Hypothalamus (tissue), 51 donors: ENCODE results near the gene IGF1R.
"Not testable (repeated sequence)": the region's sequence is repeated elsewhere in the genome, so short reads cannot be mapped to it uniquely, and the experiment has no call there.

Source experiments
- DNase-seq, 51 donors: peaks; one replicate each; lab custom pipeline; 2025; lab: John Stamatoyannopoulos, UW

Gene IGF1R

DNA sequence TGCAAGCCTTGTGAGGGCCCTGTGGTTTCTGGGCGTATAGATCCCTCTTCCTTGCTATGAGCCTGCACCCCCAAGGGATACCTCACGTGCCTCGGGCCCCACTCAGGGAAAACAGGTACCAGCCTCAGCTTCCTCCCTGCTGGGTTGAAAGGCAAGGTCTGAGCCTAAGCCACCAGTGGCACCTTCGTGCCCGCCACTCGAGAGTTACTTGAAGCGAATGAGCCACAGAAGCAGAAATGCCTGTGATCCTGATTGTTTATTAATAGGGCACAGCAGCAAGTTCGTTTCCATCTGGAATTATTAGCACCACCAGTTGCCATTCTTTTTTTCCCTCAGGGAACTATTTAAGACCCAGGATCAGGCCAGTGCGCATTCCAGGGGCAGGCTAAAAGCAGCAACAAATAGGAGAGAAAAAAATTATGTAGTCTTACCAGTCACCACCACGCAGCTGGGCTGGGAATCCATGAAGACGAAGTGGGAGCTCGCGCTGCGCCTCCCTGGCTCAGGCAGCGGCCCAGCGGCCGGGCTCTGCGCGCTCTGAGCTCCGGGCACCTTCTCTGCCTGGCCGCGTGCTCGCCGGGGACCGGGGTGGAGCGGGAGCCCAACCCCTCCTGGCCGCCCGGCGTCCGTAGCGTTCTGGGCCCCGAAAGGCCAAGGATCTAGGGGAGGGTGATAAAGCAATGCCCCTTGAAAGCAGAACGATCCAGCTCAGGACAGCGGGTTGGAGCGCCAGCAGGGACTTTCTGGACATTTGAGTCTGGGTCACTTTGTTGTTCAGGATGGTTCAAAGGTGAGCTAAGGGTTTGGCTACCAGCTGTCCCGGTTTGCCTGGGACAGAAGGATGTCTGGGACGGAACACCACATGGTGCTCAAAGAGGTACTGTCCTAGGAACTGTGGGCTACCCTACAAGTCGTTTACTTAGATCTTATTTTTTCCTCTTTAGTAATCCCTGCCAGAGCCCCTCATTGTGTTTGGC, 356.9 kb downstream of the IGF1R start:
- not testable (repeated sequence) for DNase-seq

DNA sequence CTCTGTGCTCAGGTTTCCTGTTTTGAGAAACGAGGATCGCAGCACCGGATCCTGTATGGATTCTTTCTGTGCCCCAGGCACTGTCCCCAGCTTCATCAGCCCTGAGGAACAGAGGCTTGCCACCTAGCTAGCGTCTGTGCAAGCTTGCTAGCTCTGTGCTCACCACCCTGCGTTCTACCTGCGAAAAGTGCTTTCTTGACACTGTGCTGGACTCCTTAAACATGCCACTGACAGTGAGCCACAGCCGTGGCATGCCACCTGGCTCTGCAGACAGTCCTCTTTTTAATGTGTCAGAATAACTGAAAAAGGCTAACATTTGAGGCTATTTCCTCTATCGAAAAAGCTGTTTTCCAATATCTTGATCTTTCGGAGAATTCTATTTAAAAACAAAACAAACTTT, 357.8 kb downstream of the IGF1R start:
- no peak for DNase-seq

DNA sequence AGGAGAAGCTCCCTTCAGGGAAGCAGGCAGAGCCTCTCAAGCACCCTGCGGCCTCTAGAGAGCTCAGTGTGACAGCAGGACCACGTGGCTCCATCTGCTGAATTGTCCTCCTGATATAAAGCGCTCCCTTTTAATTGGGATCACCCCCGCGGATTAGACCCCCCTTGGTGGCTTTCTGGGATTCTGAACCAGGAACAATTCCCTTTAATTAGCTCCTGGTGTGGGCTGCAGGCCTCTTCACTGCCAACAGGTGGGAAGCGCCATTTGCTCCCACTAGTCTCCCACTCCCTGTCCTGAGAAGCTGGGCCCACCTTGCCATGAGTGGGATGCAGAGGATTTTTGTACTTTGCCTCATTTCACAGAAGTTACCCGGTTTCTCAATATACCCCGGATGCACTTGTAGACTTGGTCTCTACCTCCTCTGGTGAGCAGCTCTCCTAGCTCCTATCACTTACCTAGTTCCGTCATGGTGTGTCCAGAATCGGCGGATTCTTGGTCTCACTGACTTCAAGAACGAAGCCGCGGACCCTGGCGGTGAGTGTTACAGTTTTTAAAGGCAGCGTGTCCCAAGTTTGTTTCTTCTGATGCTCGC, 358.7 kb downstream of the IGF1R start:
- no peak for DNase-seq

- no peak for DNase-seq
Observed at GRCh38 chr15:99009741-99010330, 361.5 kb downstream of the IGF1R start.

- DNase-seq: no peak
Observed at GRCh38 chr15:99010768-99011167, 362.4 kb downstream of the IGF1R start.
